Calu3 (cell line): ENCODE results near the gene ALG14. TPM values are rescaled to one million over a fixed set of nuclear protein-coding genes. Genes with fewer than 3 reads are reported as not detected.
"Not testable (repeated sequence)": the region's sequence is repeated elsewhere in the genome, so short reads cannot be mapped to it uniquely, and the experiment has no call there.

Source experiments
- BruUV-seq: library from RNA; stranded (reverse); fragments of 400-500 nt; replicated peaks from 2 replicates; lab custom pipeline; 2021; lab: Mats Ljungman, UMichigan
- CTCF ChIA-PET: fragments of 300-600 bp; sonication (Branson Sonifier 250); formaldehyde crosslinking; loops from one replicate; lab custom pipeline; 2022; ENCODE audit warnings: antibody characterized with exemption; lab: Charles Lee
- DNase-seq: peaks from one replicate; pipeline ENCODE4 v3.0.0; 2022
- H3K27ac Mint-ChIP-seq: one replicate; pipeline ENCODE4 v1.8.0; 2022; ENCODE audit warnings: mixed read lengths; ENCODE audit not compliant: unreplicated experiment
- H3K27me3 Mint-ChIP-seq: one replicate; pipeline ENCODE4 v1.8.0; 2022; ENCODE audit warnings: mixed read lengths; ENCODE audit not compliant: unreplicated experiment
- H3K36me3 Mint-ChIP-seq: one replicate; pipeline ENCODE4 v1.8.0; 2022; ENCODE audit warnings: mild to moderate bottlenecking, moderate library complexity, mixed read lengths; ENCODE audit not compliant: insufficient read depth, unreplicated experiment
- H3K4me1 Mint-ChIP-seq: one replicate; pipeline ENCODE4 v1.8.0; 2022; ENCODE audit warnings: mild to moderate bottlenecking, low read depth, mixed read lengths; ENCODE audit not compliant: unreplicated experiment
- H3K4me3 Mint-ChIP-seq: one replicate; pipeline ENCODE4 v1.8.0; 2022; ENCODE audit warnings: mild to moderate bottlenecking, low read depth, moderate library complexity, mixed read lengths; ENCODE audit not compliant: unreplicated experiment
- H3K9me3 Mint-ChIP-seq: one replicate; pipeline ENCODE4 v1.8.0; 2022; ENCODE audit warnings: low read depth, mixed read lengths; ENCODE audit not compliant: unreplicated experiment
- intact Hi-C: fragments of 100-400 bp; cut with micrococcal nuclease; formaldehyde crosslinking; loops from one replicate; pipeline ENCODE4 v1.10.0; 2022; ENCODE audit not compliant: unreplicated experiment
- total RNA-seq: library from RNA; stranded (reverse); gene quantifications from 2 replicates; pipeline ENCODE4 v1.2.3, GENCODE V29; 2022
- TF ChIP-seq, protein P1 (sequence below): fragments of 200-600 bp; IDR thresholded peaks from one replicate; pipeline ENCODE4 v1.8.0; 2022; ENCODE audit warnings: antibody characterized with exemption; ENCODE audit not compliant: unreplicated experiment

The ALG14 gene
- total RNA-seq, 1 experiment from 2014 or later, result 5.8 TPM

DNA sequence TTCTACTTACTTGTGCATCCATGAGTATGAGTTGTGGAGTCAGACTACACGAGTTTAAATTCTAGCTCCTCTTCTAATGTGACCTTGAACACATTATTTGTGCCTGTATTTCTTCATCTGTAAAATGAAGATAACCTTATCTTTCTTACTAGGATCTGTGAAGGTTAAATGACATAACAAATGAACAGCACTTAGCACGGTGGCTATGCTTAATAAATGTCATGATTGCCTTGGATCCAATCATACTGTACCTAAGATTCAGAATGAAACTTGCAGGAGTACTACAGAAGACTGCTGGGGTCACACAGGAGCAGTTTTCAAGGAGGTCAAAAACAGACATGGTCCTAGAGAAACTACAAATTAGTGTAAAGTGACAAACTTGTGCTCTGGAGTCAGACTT is 22.2 kb upstream of the ALG14 start:
- intact Hi-C loops, result no loop called here
- no TSS peak for BruUV-seq
- no peaks in the 10 kb centered on the region for H3K27me3 Mint-ChIP-seq

DNA sequence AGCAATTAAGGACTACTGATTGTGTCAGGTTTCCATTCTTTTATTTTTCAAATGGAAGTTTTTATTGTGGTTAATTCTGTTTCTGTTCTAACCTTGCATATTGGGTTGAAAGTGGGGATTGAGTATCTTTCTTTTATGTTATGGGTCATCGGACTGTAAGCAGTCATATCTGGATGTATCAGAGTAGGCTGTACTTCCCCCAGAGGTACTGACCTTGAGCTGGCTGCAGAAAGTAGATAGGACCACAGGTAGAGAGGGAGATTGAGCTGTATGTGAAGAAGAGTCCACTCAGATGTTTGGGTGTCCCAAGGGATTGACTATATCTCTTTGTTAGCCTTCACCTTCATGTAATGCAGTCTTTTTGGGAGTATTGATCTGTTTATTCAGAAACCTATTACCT is 20.5 kb upstream of the ALG14 start:
- Mint-ChIP-seq H3K9me3 (no peaks in the 10 kb centered on the region), H3K27me3 (no peaks in the 10 kb centered on the region), H3K4me3 (no peak overlapping the region), H3K27ac (no peak overlapping the region), H3K4me1 (peaks cover 4% of the 10 kb centered on the region), H3K36me3 (no peaks in the 10 kb centered on the region)
- no peak for DNase-seq
- intact Hi-C loops, result no loop called here
- TF ChIP-seq, protein P1, sequence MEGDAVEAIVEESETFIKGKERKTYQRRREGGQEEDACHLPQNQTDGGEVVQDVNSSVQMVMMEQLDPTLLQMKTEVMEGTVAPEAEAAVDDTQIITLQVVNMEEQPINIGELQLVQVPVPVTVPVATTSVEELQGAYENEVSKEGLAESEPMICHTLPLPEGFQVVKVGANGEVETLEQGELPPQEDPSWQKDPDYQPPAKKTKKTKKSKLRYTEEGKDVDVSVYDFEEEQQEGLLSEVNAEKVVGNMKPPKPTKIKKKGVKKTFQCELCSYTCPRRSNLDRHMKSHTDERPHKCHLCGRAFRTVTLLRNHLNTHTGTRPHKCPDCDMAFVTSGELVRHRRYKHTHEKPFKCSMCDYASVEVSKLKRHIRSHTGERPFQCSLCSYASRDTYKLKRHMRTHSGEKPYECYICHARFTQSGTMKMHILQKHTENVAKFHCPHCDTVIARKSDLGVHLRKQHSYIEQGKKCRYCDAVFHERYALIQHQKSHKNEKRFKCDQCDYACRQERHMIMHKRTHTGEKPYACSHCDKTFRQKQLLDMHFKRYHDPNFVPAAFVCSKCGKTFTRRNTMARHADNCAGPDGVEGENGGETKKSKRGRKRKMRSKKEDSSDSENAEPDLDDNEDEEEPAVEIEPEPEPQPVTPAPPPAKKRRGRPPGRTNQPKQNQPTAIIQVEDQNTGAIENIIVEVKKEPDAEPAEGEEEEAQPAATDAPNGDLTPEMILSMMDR, result no peak
- BruUV-seq, result no TSS peak
- CTCF ChIA-PET, result no interaction called here

More for the DNA sequence above, 22.2 kb upstream of the ALG14 start:
- CTCF ChIA-PET, result no interaction called here
- no peaks in the 10 kb centered on the region for H3K36me3 Mint-ChIP-seq
- H3K4me1 Mint-ChIP-seq, result no peaks in the 10 kb centered on the region
- no peak overlapping the region for H3K4me3 Mint-ChIP-seq
- H3K27ac Mint-ChIP-seq, result no peak overlapping the region
- no peaks in the 10 kb centered on the region for H3K9me3 Mint-ChIP-seq
- DNase-seq, result no peak
- TF ChIP-seq, protein P1, result no peak

DNA sequence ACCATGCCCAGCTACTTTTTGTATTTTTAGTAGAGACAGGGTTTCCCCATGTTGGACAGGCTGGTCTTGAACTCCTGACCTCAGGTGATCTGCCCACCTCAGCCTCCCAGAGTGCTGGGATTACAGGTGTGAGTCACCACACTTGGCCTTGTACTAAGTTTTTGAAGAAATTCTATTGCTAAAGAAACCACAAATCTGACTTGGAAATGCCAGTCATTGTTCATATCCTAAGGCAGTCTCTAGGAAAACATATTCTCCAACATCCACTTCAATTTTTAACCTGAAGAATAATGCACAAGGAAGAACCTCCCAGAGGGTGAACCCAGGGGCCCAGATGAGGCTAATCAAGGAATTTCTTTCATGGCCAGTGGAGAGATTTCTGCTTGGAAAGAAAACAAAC is 20.1 kb upstream of the ALG14 start:
- intact Hi-C loops, H3K27ac Mint-ChIP-seq, DNase-seq, BruUV-seq, H3K27me3 Mint-ChIP-seq, H3K4me1 Mint-ChIP-seq, H3K36me3 Mint-ChIP-seq, H3K4me3 Mint-ChIP-seq, H3K9me3 Mint-ChIP-seq, CTCF ChIA-PET: not testable (repeated sequence)

DNA sequence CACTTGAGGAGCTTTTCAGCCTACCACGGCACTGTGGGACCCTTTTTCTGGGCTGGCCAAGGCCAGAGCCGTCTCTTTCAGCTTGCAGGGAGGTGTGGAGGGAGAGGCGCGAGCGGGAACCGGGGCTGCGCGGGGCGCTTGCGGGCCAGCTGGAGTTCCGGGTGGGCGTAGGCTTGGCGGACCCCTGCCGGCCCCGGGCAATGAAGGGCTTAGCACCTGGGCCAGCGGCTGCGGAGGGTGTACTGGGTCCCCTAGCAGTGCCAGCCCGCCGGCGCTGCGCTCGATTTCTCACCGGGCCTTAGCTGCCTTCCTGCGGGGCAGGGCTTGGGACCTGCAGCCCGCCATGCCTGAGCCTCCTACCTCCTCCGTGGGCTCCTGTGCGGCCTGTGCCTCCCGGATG is 18.5 kb upstream of the ALG14 start:
- H3K36me3 Mint-ChIP-seq, H3K9me3 Mint-ChIP-seq, CTCF ChIA-PET, H3K27ac Mint-ChIP-seq, DNase-seq, BruUV-seq, intact Hi-C loops, H3K27me3 Mint-ChIP-seq, H3K4me3 Mint-ChIP-seq: not testable (repeated sequence)
- peaks cover 20% of the 10 kb centered on the region for H3K4me1 Mint-ChIP-seq

DNA sequence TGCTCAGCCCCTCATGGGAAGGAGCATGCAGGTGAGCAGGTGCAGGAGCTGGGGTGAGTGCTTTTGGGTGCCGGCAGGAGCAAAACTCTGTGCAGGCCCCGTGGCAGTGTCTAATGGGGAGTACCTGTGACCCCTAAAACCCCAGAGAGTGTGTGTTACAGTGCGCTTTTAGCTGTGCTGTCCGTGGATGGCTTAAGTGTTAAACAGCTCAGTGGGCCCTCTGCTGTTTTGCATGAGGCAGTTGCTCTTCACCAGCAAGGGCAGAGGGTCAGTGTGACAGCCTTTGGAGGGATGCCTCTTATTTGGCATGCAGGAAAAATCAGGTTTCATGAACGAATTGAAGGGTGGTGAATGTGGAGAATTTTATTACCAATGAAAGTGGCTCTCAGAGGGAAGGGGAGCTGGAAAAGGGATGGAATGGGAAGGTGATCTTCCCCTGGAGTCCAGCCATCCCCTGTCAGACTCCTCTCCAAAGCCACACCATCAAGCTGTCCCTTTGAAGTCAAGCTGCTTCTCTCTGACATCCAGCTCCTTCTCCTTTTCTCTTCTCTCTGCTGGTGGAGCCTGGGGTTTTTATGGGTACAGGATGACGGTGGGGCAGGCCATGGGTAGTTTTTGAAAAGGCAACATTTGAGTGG is 17.0 kb upstream of the ALG14 start:
- peaks cover 20% of the 10 kb centered on the region for H3K4me1 Mint-ChIP-seq
- H3K27ac Mint-ChIP-seq, result no peak overlapping the region
- no peaks in the 10 kb centered on the region for H3K9me3 Mint-ChIP-seq
- no peaks in the 10 kb centered on the region for H3K36me3 Mint-ChIP-seq
- intact Hi-C loops, result loop anchor here (10.0 kb wide), 1 partner anchor 55 kb away; no protein-coding TSS in a partner anchor
- CTCF ChIA-PET, result no interaction called here
- H3K4me3 Mint-ChIP-seq, result no peak overlapping the region
- TF ChIP-seq, protein P1, result no peak
- H3K27me3 Mint-ChIP-seq, result no peaks in the 10 kb centered on the region
- no peak for DNase-seq
- BruUV-seq, result no TSS peak
